ELR (cell line): ENCODE measurements around the gene ERCC2.
"Not testable (repeated sequence)": the region's sequence is repeated elsewhere in the genome, so short reads cannot be mapped to it uniquely, and the experiment has no call there.

Experiments used
- DNase-seq: peaks from one replicate; pipeline ENCODE4 v3.0.0-alpha.2; 2015; ENCODE audit warnings: low read depth

ERCC2 gene

DNA sequence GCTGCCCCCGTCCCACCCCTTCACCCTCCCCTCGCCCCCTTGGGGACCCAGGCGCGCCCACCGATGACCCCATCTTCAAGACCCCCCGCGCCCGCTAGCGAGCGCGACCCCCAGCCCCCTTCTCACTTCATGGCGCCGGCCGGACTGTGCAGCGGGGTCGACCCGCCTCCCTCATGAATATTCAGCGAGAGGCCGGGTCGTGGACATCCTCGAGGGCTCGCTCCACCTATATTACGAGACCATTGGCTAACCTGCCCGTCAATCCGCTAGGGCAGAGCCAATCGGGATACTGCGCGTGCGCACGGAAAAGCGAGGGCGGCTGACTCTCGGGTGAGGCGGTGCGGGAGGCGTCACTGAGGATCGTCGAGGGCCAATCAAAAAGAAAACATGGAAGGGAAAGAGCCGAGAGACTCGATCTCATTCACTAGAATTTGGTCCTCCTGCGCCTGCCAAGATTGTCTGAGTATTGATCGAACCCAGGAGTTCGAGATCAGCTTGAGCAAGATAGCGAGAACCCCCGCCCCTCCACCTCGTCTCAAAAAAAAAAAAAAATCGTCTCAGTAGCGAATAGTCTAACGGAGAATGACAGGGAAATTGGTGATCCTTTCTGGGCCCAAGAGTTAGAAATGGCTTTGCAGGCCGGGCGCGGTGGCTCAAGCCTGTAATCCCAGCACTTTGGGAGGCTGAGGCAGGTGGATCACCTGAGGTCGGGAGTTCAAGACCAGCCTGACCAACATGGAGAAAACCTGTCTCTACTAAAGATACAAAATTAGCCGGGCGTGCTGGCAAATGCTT, at the start of gene ERCC2:
Gene ERCC2 (minus strand): TSS at position 164 of the 795 bp plus-strand sequence. CDS start 33 bp downstream, at position 131.
- peak; percentile 99 for DNase-seq

GRCh38 chr19:45419895-45420294, 49.5 kb upstream of the ERCC2 start:
- DNase-seq, result no peak

DNA sequence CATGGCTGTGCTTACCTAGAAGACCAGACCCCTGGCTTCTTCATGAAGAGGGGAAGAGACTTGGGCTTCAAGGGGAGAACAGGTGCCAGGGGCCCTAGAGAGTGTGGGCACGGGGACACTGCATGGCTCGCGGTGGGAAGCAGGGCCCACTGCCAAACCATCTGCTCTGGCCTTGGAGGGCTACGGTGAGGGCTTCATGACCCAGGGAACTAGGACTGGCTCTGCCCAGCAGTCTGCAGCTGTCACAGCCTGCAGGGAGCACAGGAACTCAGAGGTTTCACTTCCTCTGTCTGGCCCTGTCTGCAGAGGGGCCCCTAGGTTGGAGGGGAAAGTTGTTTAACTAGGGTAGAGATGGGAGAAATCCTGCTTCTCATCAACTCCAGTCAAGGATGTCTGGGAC, 49.0 kb upstream of the ERCC2 start:
- no peak for DNase-seq

GRCh38 chr19:45418802-45419201, 48.4 kb upstream of the ERCC2 start:
- no peak for DNase-seq

GRCh38 chr19:45417151-45417550, 46.8 kb upstream of the ERCC2 start:
- DNase-seq, result no peak

GRCh38 chr19:45414468-45414867, 44.1 kb upstream of the ERCC2 start:
- no peak for DNase-seq

- DNase-seq, result no peak
Measured at GRCh38 chr19:45413497-45413896, 43.1 kb upstream of the ERCC2 start.

DNA sequence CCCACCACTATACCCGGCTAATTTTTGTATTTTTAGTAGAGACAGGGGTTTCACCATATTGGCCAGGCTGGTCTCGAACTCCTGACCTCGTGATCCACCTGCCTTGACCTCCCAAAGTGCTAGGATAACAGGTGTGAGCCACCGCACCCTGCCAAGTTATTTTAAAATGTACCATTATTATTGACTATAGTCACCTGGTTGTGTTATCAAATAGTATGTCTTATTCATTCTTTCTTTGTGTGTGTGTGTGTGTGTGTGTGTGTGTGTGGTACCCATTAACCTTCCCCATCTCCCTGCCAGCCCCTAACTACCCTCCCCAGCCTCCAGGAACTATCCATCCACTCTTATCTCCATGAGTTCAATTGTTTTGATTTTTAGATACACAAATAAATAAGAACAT, 40.0 kb upstream of the ERCC2 start:
- DNase-seq, result not testable (repeated sequence)

GRCh38 chr19:45409557-45409920, 39.2 kb upstream of the ERCC2 start:
- DNase-seq, result no peak

DNA sequence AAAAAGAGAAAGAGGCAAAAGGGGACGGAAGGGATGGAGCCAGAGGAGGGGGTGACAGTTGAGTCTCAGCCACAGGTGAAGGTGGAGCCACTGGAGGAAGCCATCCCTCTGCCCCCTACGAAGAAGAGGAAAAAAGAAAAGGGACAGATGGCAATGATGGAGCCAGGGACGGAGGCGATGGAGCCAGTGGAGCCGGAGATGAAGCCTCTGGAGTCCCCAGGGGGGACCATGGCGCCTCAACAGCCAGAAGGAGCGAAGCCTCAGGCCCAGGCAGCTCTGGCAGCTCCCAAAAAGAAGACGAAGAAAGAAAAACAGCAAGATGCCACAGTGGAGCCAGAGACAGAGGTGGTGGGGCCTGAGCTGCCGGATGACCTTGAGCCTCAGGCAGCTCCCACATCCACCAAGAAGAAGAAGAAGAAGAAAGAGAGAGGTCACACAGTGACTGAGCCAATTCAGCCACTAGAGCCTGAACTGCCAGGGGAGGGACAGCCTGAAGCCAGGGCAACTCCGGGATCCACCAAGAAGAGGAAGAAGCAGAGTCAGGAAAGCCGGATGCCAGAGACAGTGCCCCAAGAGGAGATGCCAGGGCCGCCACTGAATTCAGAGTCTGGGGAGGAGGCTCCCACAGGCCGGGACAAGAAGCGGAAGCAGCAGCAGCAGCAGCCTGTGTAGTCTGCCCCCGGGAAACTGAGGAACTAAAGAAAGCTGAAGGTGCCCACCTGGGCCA, 38.6 kb upstream of the ERCC2 start:
- DNase-seq, result no peak

- DNase-seq, result no peak
Measured at GRCh38 chr19:45408121-45408520, 37.7 kb upstream of the ERCC2 start.

DNA sequence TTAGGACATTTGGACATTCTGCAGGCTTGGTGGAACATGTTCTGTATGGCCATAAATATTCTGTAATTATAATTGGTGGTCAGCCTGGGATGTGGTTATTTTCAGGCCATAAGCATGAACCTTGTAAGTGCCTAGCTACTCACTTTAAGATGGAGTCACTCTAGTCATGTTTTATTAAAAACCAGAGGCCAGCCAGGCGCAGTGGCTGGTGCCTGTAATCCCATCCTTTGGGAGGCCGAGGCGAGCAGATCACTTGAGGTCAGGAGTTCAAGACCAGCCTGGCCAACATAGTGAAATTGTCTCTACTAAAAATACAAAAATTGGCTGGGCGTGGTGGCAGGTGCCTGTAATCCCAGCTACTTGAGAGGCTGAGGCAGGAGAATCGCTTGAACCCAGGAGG, 37.2 kb upstream of the ERCC2 start:
- not testable (repeated sequence) for DNase-seq

DNA sequence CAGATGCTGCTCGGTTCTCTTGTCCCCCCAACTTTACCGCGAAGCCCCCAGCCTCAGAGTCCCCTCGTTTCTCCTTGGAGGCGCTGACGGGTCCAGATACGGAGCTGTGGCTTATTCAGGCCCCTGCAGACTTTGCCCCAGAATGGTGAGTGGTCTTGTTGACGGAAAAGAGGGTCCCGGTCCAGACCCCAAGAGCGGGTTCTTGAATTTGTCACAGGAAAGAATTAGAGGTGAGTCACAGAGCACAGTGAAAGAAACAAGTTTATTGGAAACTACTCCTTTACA, 36.7 kb upstream of the ERCC2 start:
- peak; percentile 26 for DNase-seq

- DNase-seq, result peak; percentile 88
Measured at GRCh38 chr19:45406226-45407090, 36.1 kb upstream of the ERCC2 start, which contains the start of gene POLR1G. Gene POLR1G, plus strand, starts transcription at chr19:45406644. Its CDS starts 53 bp downstream, at chr19:45406697.

DNA sequence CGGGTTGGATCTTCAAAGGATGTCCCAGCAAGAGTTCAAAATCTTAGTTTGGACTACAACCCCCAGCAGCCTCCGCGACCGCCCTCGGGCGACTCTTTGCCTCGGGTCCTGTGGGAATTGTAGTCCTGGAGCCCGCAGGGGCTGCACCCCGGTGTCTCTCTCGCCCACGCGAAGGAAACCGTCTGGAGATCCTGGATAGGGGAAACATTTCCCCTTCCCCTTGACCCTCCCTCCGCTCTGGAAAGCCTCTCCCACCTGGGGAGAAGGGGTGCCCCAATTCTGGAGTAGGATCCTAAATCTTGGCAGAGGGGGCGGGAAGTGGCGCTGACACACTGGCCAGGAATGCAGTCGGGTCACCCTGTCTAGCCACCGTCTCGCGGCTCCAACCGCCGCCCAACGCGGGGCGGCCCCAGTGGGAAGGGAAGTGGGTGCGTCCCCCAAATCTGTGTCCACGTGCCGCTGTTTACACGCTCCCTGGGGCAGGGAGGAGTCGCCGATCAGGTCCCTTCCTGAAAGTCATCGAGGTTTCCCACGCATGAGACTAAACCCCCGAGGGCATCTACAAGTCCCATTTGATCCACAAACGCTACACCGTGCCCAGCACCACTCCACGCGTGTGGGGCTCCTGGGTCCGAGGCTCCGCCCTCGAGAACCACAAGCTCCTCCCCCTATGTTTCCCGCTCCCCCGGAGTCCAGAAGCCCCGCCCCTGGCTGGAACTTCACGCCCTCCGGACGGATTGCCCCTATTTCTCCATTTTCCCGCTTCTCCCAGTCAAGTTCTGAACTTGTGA, 35.3 kb upstream of the ERCC2 start:
- DNase-seq, result peak; percentile 93

GRCh38 chr19:45404557-45405434, 34.4 kb upstream of the ERCC2 start, which contains the start of gene PPP1R13L:
Gene PPP1R13L, minus strand, starts transcription at chr19:45405069. Its CDS starts 6,751 bp downstream, at chr19:45398318.
- DNase-seq, result peak; percentile 75

DNA sequence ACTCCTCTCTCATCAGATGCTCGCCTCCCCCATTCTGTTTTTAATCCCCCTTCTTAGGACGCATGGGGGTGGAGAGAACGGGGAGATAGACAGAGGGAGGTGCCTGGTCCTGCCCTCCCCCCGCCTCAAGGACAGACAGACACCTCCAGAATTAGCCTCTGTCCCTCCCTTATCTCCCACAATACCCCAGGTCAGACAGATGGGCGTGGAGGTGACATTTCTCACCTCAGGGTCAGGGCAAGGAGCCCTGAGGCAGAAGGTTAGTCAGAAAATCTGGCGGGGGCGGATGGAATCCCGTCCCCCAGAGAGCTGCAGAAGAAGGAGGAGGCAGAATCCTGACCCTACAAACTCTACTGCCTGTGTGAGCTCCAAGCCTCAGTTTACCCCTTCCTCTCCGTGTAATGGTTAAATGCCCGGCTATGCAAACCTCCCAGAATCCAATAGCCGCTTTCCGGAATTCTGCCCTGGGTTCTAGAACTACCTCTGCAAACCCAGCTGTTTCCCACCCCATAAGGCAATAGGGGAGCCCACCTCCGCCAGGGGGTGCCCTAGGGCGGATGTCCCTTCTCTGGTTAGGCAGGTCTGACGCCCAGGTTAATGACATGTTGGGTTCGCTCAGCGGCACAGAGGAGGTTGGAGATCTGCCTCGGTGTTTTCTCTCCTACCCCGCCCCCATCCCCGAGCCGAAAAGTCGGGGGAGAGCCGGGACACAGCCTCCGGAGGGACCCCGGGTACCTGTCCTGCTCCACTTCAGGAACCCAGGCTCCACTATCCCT, 33.6 kb upstream of the ERCC2 start:
- DNase-seq, result peak; percentile 60

- no peak for DNase-seq
Measured at GRCh38 chr19:45403272-45403671, 32.9 kb upstream of the ERCC2 start.

GRCh38 chr19:45402298-45403061, 32.1 kb upstream of the ERCC2 start:
- peak; percentile 26 for DNase-seq
